BJ (cell line): ENCODE measurements around the gene TNXB. TPM values are rescaled to one million over a fixed set of nuclear protein-coding genes. Genes with fewer than 3 reads are reported as not detected.
A peak's percentile ranks its signal among the peaks of the same experiment; 100 is the strongest.

ENCODE experiments used
- CTCF ChIA-PET: fragments of 350-600 bp; formaldehyde crosslinking; extraction: SDS; loops from one replicate; lab custom pipeline; 2021; ENCODE audit warnings: antibody characterized with exemption, inconsistent platforms; lab: Yijun Ruan, JAX
- POLR2A ChIA-PET: fragments of 300-600 bp; sonication (Branson Sonifier 250); formaldehyde crosslinking; extraction: SDS; loops from one replicate; lab custom pipeline; 2021; ENCODE audit warnings: antibody characterized with exemption; lab: Charles Lee
- DNase-seq: peaks from one replicate; pipeline ENCODE4 v3.0.0-alpha.2; 2011; ENCODE audit warnings: low read depth
- H3K27me3 ChIP-seq: 2 replicates; pipeline ENCODE4 v1.6.0; 2011; ENCODE audit warnings: low read length; ENCODE audit not compliant: control insufficient read depth, insufficient read depth
- H3K36me3 ChIP-seq: 2 replicates; pipeline ENCODE4 v1.5.1; 2011; ENCODE audit warnings: low read length; ENCODE audit not compliant: control insufficient read depth, insufficient read depth
- H3K4me3 ChIP-seq: 2 replicates; pipeline ENCODE4 v1.5.1; 2011; ENCODE audit warnings: low read depth, mild to moderate bottlenecking, control low read depth, low read length
- CTCF ChIP-seq: IDR thresholded peaks from 2 replicates; pipeline ENCODE4 v1.5.1; 2011; ENCODE audit warnings: low read depth, mild to moderate bottlenecking, control low read depth, inconsistent platforms, low read length, moderate library complexity; ENCODE audit not compliant: insufficient read depth
- polyA plus RNA-seq: library from polyadenylated mRNA; depleted of rRNA; stranded (reverse); fragments of >200 nt; gene quantifications from 2 replicates; pipeline ENCODE4 v1.2.3, GENCODE V29; 2011

Gene TNXB
- polyA plus RNA-seq, 1 experiment = 0.60 TPM

GRCh38 chr6:32149932-32150870 is 41.1 kb upstream of the TNXB start:
- CTCF ChIA-PET = interaction anchor here (2.1 to 3.4 kb wide), 2 partner anchors 20 to 32 kb away, joined by 11 to 16 read pairs; partner anchors contain the start of gene FKBPL
- peaks cover 6% of the 10 kb centered on the region for H3K36me3 ChIP-seq
- POLR2A ChIA-PET = no interaction called here
- H3K4me3 ChIP-seq = peak overlapping the region; percentile 10
- no peak for TF ChIP-seq CTCF
- no peaks in the 10 kb centered on the region for H3K27me3 ChIP-seq
- DNase-seq = no peak

GRCh38 chr6:32149092-32149755 is 40.1 kb upstream of the TNXB start:
- Histone ChIP-seq H3K27me3 (no peaks in the 10 kb centered on the region), H3K4me3 (no peak overlapping the region), H3K36me3 (peaks cover 6% of the 10 kb centered on the region)
- DNase-seq = no peak
- CTCF ChIA-PET = no interaction called here
- TF ChIP-seq CTCF = no peak
- POLR2A ChIA-PET = no interaction called here

GRCh38 chr6:32148289-32149091 is 39.4 kb upstream of the TNXB start:
- TF ChIP-seq CTCF = no peak
- CTCF ChIA-PET = interaction anchor here (0.6 kb wide), 2 partner anchors 40 to 1564 kb away, joined by 3 to 4 read pairs; no protein-coding TSS in a partner anchor
- DNase-seq = no peak
- POLR2A ChIA-PET = no interaction called here
- H3K27me3 ChIP-seq = no peaks in the 10 kb centered on the region
- H3K4me3 ChIP-seq = no peak overlapping the region
- peaks cover 6% of the 10 kb centered on the region for H3K36me3 ChIP-seq

GRCh38 chr6:32147401-32148132 is 38.4 kb upstream of the TNXB start:
- ChIA-PET POLR2A (no interaction called here), CTCF (interaction anchor here (0.6 to 1.5 kb wide), 3 partner anchors 29 to 1563 kb away, joined by 3 to 5 read pairs (median 4); no protein-coding TSS in a partner anchor)
- H3K36me3 ChIP-seq = peaks cover 6% of the 10 kb centered on the region
- no peak for DNase-seq
- no peaks in the 10 kb centered on the region for H3K27me3 ChIP-seq
- no peak for TF ChIP-seq CTCF
- no peak overlapping the region for H3K4me3 ChIP-seq
